Spleen (tissue), 7 donors: ENCODE results near the gene ITGAV.

Experiments
- CTCF ChIP-seq, 11 experiments: fragments of 200-600 bp in 7 of 11; fragments of 450-650 bp in 4 of 11; sonication (generic) in 4 of 11; IDR thresholded peaks in 8 of 11; conservative IDR thresholded peaks in 3 of 11; 1 replicate in 7 of 11; 2 replicates in 4 of 11; pipeline versions ENCODE4 v1.4.0 to v1.8.0; 2016 to 2021; ENCODE audit warnings: antibody characterized with exemption in 11 of 11, inconsistent platforms in 4 of 11, mild to moderate bottlenecking in 1 of 11
- POLR2A ChIP-seq, 3 donors: fragments of 450-650 bp; IDR thresholded peaks; one replicate each; pipeline ENCODE4 v1.5.1; 2017; ENCODE audit warnings: antibody characterized with exemption in 3 of 3, mild to moderate bottlenecking in 1 of 3
- donor health status: DM: no; HTN: no; CAD: no; lungs with moderate emphysema.
- donor health status: DM: no; HTN: no; CAD: no.
- donor health status: DM: no; HTN: no; CAD: no.

- TF ChIP-seq CTCF (IDR thresholded peaks at IDR 0.05 in 8 of 11, conservative IDR thresholded peaks at IDR 0.05 in 3 of 11) (no peak), POLR2A (IDR thresholded peaks at IDR 0.05) (no peak)
Measured at GRCh38 chr2:186617771-186618170, 27.9 kb downstream of the ITGAV start.
